Measurements from ENCODE around the gene SAMD5. TPM values are rescaled to one million over a fixed set of nuclear protein-coding genes. Genes with fewer than 3 reads are reported as not detected.

Gene SAMD5
- total and polyA plus RNA-seq, 2 of the 8 experiments (the other 6 are each of a cell fraction or from before 2014, with no cell fraction given), result 0.02 to 0.04 TPM

DNA sequence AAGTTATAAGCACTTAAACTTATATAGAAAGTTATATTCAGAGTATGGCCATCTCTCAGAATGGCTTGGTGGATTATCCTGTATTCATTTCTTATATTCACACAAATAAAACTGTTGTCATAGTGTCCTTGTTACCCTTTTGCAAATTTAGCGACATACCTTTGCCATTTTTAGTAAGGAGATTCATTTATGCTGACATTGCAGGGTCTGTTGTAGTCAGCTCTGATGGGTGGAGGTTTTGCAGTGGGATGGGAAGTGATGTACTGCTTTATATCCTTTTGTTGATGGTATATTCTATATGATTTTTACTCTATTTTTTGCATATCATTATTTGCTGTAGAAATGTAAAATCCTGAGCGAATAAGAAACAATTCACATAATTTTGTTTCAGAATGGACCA lies 35.9 kb downstream of the SAMD5 start:
- TF ChIP-seq HDAC2 (IDR thresholded peaks at IDR 0.05; ENCODE audit: borderline replicate concordance in 1 of 2, low read depth in 2 of 2, low read length in 2 of 2) (no peak), E2F6 (IDR thresholded peaks at IDR 0.05) (no peak), BCL11A (IDR thresholded peaks at IDR 0.05; ENCODE audit: low read depth in 2 of 2, low read length in 2 of 2) (no peak), RFX5 (IDR thresholded peaks at IDR 0.05; ENCODE audit: borderline replicate concordance, low read depth, low read length) (no peak)
- no peak overlapping the region for H3K4me3 ChIP-seq (ENCODE audit: extremely low read depth in 1 of 4, insufficient read depth in 2 of 4, low read depth in 3 of 4, low read length in 4 of 4)
- no peak overlapping the region for H3K18ac ChIP-seq (ENCODE audit: extremely low read depth, low read length)
- 0 out of 7 replicates have a peak, but pooled peaks cover 0 to 2% (median 0%) of the 10 kb centered on the region in 4 experiments for H3K4me1 ChIP-seq (replicated peaks in 1 of 4; ENCODE audit: control insufficient read depth in 3 of 4, insufficient read depth in 4 of 4, low read length in 3 of 4)
- H4K91ac ChIP-seq (replicated peaks; ENCODE audit: insufficient read length, low read length), result no peak overlapping the region
- DNase-seq (ENCODE audit: low read depth in 1 of 2, low spot score in 2 of 2) (no peak), FAIRE-seq (no peak)
- H3K9ac ChIP-seq (replicated peaks in 1 of 4; ENCODE audit: extremely low read depth in 1 of 4, low read depth in 3 of 4, low read length in 3 of 4), result no peak overlapping the region
- H4K5ac ChIP-seq (ENCODE audit: insufficient read length, low read depth, low read length), result no peak overlapping the region
- no peaks in the 10 kb centered on the region for H4K20me1 ChIP-seq (replicated peaks in 1 of 2; ENCODE audit: control insufficient read depth in 1 of 2, insufficient read depth in 2 of 2, low read length in 2 of 2)
- H2BK15ac ChIP-seq (ENCODE audit: low read length), result no peak overlapping the region
- no peak overlapping the region for H2BK5ac ChIP-seq (ENCODE audit: low read depth, low read length)
- H3K23ac ChIP-seq (ENCODE audit: insufficient read length), result no peak overlapping the region
- H2BK20ac ChIP-seq (ENCODE audit: low read length), result no peak overlapping the region
- no peak overlapping the region for H3K27ac ChIP-seq (ENCODE audit: low read depth, low read length)
- no peaks in the 10 kb centered on the region for H3K27me3 ChIP-seq (replicated peaks in 1 of 4; ENCODE audit: control insufficient read depth in 3 of 4, extremely low read depth in 1 of 4, insufficient read depth in 3 of 4, low read length in 3 of 4)
- H2BK12ac ChIP-seq (ENCODE audit: low read depth, low read length), result no peak overlapping the region
- POLR2A ChIA-PET (ENCODE audit: partially characterized antibody), result no interaction called here
- H3K23me2 ChIP-seq (ENCODE audit: low read depth, low read length), result no peaks in the 10 kb centered on the region
- no peak overlapping the region for H3K14ac ChIP-seq (ENCODE audit: insufficient read length)
- H3K79me2 ChIP-seq (ENCODE audit: control insufficient read depth in 1 of 2, insufficient read depth in 2 of 2, low read length in 2 of 2), result no peaks in the 10 kb centered on the region
- H3K4me2 ChIP-seq (ENCODE audit: insufficient read depth in 1 of 2, low read depth in 2 of 2, low read length in 2 of 2), result no peak overlapping the region
- WGBS, 2 experiments (ENCODE audit: extremely low coverage in 1 of 2, insufficient coverage in 1 of 2, insufficient read length in 1 of 2, insufficient replicate concordance in 2 of 2, low coverage in 1 of 2, low lambda C conversion rate in 2 of 2, missing lambda C conversion rate in 1 of 2), result 94% methylated on average over 2 of the region's 2 CpGs; no CpG with 5 or more reads in 1 of the 2 experiments
- H4K8ac ChIP-seq (ENCODE audit: extremely low read depth, insufficient read depth, low read length), result no peak overlapping the region
- H3K4ac ChIP-seq (replicated peaks; ENCODE audit: insufficient read length, low read depth, low read length), result no peak overlapping the region
- H2AK5ac ChIP-seq (ENCODE audit: low read depth, low read length), result no peak overlapping the region
- no peak overlapping the region for H2BK120ac ChIP-seq (replicated peaks; ENCODE audit: low read depth, low read length)
- no peaks in the 10 kb centered on the region for H3K36me3 ChIP-seq (ENCODE audit: control insufficient read depth in 2 of 4, insufficient read depth in 4 of 4, low read length in 3 of 4)
- H3K9me3 ChIP-seq (ENCODE audit: insufficient read depth in 2 of 2, low read depth in 1 of 2, low read length in 1 of 2), result peaks cover 10% of the 10 kb centered on the region in 2 experiments; a peak in 2 of 4 replicates
- H2AFZ ChIP-seq (ENCODE audit: low read length), result no peak overlapping the region
- H3K79me1 ChIP-seq (ENCODE audit: low read depth, low read length), result no peaks in the 10 kb centered on the region
- CTCF ChIA-PET (ENCODE audit: partially characterized antibody), result interaction anchor here (0.7 kb wide), 1 partner anchor 39 kb away, joined by 3 read pairs; no protein-coding TSS in a partner anchor
- H3K56ac ChIP-seq (replicated peaks; ENCODE audit: insufficient read length, low read depth, low read length), result no peak overlapping the region

Measured in H1 (cell line).